ENCODE measurements around the gene DYSF.

The DYSF gene

DNA sequence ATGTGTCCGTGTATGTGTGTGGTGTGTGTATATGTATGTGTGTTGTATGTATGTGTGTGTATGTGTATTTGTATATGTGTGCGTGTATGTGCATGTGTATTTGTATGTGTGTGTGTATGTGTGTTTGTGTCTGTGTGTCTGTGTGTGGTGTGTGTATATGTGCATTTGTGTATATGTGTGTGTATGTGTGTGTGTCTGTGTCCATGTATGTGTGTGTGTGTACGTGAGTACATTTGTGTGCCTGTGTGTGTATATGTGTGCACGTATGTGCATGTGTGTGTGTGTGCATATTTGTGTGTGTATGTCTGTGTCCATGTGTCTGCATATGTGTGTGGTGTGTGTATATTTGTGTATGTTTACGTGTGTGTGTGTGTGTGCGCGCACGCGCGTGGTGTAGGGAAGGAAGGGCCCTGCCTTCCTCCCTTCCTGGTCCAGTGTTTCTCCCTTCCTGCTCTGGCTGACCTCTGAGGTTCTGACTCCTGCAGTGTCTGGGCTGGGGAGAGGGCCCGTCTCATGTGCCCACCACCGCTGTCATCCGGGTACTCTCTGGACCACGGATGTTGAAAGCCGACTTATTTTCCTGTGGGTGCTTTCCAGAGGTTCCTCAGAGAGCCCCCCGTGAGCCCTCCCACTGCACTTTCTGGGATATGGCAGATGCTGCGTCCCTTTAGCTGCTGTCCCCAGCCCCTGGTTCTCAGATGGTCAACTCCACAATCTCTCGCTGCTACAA lies 209.5 kb downstream of the DYSF start:
- H3K9me3 ChIP-seq (ENCODE audit: control insufficient read depth, insufficient read depth, low read length): peaks cover 9% of the 10 kb centered on the region; the same call in 1 of the 2 replicates

DNA sequence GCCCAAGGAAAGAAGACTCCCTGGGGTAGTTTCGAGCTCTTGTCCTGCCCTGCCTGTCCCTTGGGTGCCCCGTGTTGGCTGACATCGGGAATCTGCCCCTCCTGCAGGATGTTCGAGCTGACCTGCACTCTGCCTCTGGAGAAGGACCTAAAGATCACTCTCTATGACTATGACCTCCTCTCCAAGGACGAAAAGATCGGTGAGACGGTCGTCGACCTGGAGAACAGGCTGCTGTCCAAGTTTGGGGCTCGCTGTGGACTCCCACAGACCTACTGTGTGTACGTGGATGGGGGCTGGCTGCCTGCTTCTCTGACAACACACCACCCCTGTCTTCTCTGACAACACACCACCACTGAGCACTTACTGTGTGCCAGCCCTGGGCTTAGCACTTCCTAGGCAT lies 210.8 kb downstream of the DYSF start:
- no peaks in the 10 kb centered on the region for H3F3A ChIP-seq (ENCODE audit: control insufficient read depth, insufficient read depth)
- H3K79me2 ChIP-seq (ENCODE audit: control insufficient read depth, low read length): no peaks in the 10 kb centered on the region
- no peaks in the 10 kb centered on the region for H3K27me3 ChIP-seq (ENCODE audit: control insufficient read depth, low read length)
- no peaks in the 10 kb centered on the region for H3K9me2 ChIP-seq (replicated peaks; ENCODE audit: control insufficient read depth, low read length)
- H3K4me3 ChIP-seq (ENCODE audit: low read length): no peak overlapping the region
- no peak overlapping the region for H3K27ac ChIP-seq (ENCODE audit: low read depth, low read length)
- H3K9me3 ChIP-seq (ENCODE audit: control insufficient read depth, insufficient read depth, low read length): peaks cover under 1% of the 10 kb centered on the region; the same call in 1 of the 2 replicates
- H3K4me2 ChIP-seq (ENCODE audit: low read length): no peak overlapping the region
- H3K4me1 ChIP-seq (ENCODE audit: control insufficient read depth, low read length): no peaks in the 10 kb centered on the region
- TF ChIP-seq EZH2phosphoT487 (IDR thresholded peaks at IDR 0.05; ENCODE audit: borderline replicate concordance, low read length): no peak
- TF ChIP-seq, protein P1, sequence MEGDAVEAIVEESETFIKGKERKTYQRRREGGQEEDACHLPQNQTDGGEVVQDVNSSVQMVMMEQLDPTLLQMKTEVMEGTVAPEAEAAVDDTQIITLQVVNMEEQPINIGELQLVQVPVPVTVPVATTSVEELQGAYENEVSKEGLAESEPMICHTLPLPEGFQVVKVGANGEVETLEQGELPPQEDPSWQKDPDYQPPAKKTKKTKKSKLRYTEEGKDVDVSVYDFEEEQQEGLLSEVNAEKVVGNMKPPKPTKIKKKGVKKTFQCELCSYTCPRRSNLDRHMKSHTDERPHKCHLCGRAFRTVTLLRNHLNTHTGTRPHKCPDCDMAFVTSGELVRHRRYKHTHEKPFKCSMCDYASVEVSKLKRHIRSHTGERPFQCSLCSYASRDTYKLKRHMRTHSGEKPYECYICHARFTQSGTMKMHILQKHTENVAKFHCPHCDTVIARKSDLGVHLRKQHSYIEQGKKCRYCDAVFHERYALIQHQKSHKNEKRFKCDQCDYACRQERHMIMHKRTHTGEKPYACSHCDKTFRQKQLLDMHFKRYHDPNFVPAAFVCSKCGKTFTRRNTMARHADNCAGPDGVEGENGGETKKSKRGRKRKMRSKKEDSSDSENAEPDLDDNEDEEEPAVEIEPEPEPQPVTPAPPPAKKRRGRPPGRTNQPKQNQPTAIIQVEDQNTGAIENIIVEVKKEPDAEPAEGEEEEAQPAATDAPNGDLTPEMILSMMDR (IDR thresholded peaks at IDR 0.05; ENCODE audit: low read depth, low read length, poor library complexity, severe bottlenecking): no peak
- H4K20me1 ChIP-seq (ENCODE audit: control insufficient read depth, insufficient read depth, low read depth, low read length): no peaks in the 10 kb centered on the region
- H3K36me3 ChIP-seq (ENCODE audit: control insufficient read depth, low read length): no peaks in the 10 kb centered on the region

More for the DNA sequence above, 209.5 kb downstream of the DYSF start:
- no peaks in the 10 kb centered on the region for H3K27me3 ChIP-seq (ENCODE audit: control insufficient read depth, low read length)
- no peaks in the 10 kb centered on the region for H3K9me2 ChIP-seq (replicated peaks; ENCODE audit: control insufficient read depth, low read length)
- H3K79me2 ChIP-seq (ENCODE audit: control insufficient read depth, low read length): no peaks in the 10 kb centered on the region
- H3K27ac ChIP-seq (ENCODE audit: low read depth, low read length): no peak overlapping the region
- H3K4me1 ChIP-seq (ENCODE audit: control insufficient read depth, low read length): no peaks in the 10 kb centered on the region
- no peaks in the 10 kb centered on the region for H3K36me3 ChIP-seq (ENCODE audit: control insufficient read depth, low read length)
- no peak overlapping the region for H3K4me3 ChIP-seq (ENCODE audit: low read length)
- H3K4me2 ChIP-seq (ENCODE audit: low read length): no peak overlapping the region
- TF ChIP-seq EZH2phosphoT487 (IDR thresholded peaks at IDR 0.05; ENCODE audit: borderline replicate concordance, low read length): no peak
- TF ChIP-seq, protein P1 (IDR thresholded peaks at IDR 0.05; ENCODE audit: low read depth, low read length, poor library complexity, severe bottlenecking): no peak
- H4K20me1 ChIP-seq (ENCODE audit: control insufficient read depth, insufficient read depth, low read depth, low read length): no peaks in the 10 kb centered on the region
- H3F3A ChIP-seq (ENCODE audit: control insufficient read depth, insufficient read depth): no peaks in the 10 kb centered on the region

DNA sequence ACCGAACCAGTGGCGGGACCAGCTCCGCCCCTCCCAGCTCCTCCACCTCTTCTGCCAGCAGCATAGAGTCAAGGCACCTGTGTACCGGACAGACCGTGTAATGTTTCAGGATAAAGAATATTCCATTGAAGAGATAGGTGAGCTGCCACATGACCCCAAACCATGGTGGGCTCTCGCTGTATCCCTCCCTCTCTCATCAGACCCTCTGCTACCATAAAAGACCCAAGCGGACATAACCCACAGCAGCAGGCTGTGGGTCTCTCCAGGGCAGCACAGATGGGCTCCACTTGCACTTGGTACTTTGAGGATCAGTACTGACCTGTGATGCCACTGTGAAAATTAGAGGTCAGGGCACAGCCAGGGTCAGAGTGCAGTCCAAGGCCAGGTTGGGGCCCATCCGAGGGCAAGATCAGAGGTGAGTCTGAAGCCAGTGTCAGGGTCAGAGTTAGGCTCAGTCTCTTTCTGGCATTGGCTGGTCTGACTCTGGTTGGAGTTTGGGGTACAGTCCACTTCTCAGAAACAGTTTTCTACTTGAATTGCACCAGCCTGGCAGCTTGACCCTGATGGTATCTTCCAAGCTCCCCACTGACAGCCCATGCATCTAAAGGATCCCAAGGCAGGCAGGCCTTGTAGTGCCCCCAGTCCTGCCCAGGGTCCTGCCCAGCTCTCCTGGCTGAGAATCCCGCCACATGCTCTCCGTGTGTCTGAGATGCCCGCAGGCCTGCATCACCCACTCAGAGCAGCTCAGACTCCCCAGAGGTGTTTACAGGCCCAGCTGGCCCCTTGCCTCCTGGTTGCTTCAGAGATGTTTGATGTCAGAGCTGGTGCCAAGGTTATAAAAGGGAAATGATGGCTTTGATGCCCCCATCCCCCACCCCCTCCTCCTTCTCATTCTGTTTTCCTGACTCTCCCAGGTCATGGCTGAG lies 212.1 kb downstream of the DYSF start:
- H4K20me1 ChIP-seq (ENCODE audit: control insufficient read depth, insufficient read depth, low read depth, low read length): no peaks in the 10 kb centered on the region
- H3F3A ChIP-seq (ENCODE audit: control insufficient read depth, insufficient read depth): no peaks in the 10 kb centered on the region
- no peak overlapping the region for H3K4me3 ChIP-seq (ENCODE audit: low read length)
- no peaks in the 10 kb centered on the region for H3K79me2 ChIP-seq (ENCODE audit: control insufficient read depth, low read length)
- H3K27me3 ChIP-seq (ENCODE audit: control insufficient read depth, low read length): no peaks in the 10 kb centered on the region
- TF ChIP-seq EZH2phosphoT487 (IDR thresholded peaks at IDR 0.05; ENCODE audit: borderline replicate concordance, low read length): no peak
- TF ChIP-seq, protein P1 (IDR thresholded peaks at IDR 0.05; ENCODE audit: low read depth, low read length, poor library complexity, severe bottlenecking): no peak
- H3K36me3 ChIP-seq (ENCODE audit: control insufficient read depth, low read length): no peaks in the 10 kb centered on the region
- H3K4me1 ChIP-seq (ENCODE audit: control insufficient read depth, low read length): no peaks in the 10 kb centered on the region
- no peaks in the 10 kb centered on the region for H3K9me2 ChIP-seq (replicated peaks; ENCODE audit: control insufficient read depth, low read length)
- H3K9me3 ChIP-seq (ENCODE audit: control insufficient read depth, insufficient read depth, low read length): no peaks in the 10 kb centered on the region
- H3K4me2 ChIP-seq (ENCODE audit: low read length): no peak overlapping the region
- no peak overlapping the region for H3K27ac ChIP-seq (ENCODE audit: low read depth, low read length)
